Right forelimb (tissue), 1 donor: Measurements from ENCODE around the gene MBLAC2.

ENCODE experiments used
- DNase-seq: peaks from one replicate; pipeline ENCODE4 v3.0.0-alpha.2; 2018

Gene MBLAC2

GRCh38 chr5:90474235-90475107 is at the start of gene MBLAC2, which contains the start of gene POLR3G:
MBLAC2 (minus strand) TSS chr5:90474771; CDS start chr5:90474292, 479 bp downstream.
POLR3G (plus strand) TSS chr5:90474864; CDS start chr5:90485568, 10,704 bp downstream.
- DNase-seq: peak; percentile 95

GRCh38 chr5:90519081-90519480 is 44.5 kb upstream of the MBLAC2 start:
- no peak for DNase-seq

GRCh38 chr5:90518661-90519060 is 44.1 kb upstream of the MBLAC2 start:
- DNase-seq: no peak

- DNase-seq: no peak
Observed at GRCh38 chr5:90514520-90514919, 39.9 kb upstream of the MBLAC2 start.

GRCh38 chr5:90510438-90510837 is 35.9 kb upstream of the MBLAC2 start:
- no peak for DNase-seq

- no peak for DNase-seq
Observed at GRCh38 chr5:90506221-90506620, 31.6 kb upstream of the MBLAC2 start.

GRCh38 chr5:90504743-90505142 is 30.2 kb upstream of the MBLAC2 start:
- DNase-seq: no peak

- DNase-seq: no peak
Observed at GRCh38 chr5:90503596-90503995, 29.0 kb upstream of the MBLAC2 start.

- no peak for DNase-seq
Observed at GRCh38 chr5:90495146-90495545, 20.6 kb upstream of the MBLAC2 start.

- no peak for DNase-seq
Observed at GRCh38 chr5:90494043-90494442, 19.5 kb upstream of the MBLAC2 start.

- DNase-seq: no peak
Observed at GRCh38 chr5:90488791-90489190, 14.2 kb upstream of the MBLAC2 start.

GRCh38 chr5:90484540-90484939 is 10.0 kb upstream of the MBLAC2 start:
- DNase-seq: no peak

GRCh38 chr5:90483206-90483605 is 8.6 kb upstream of the MBLAC2 start:
- DNase-seq: no peak

GRCh38 chr5:90480699-90481098 is 6.1 kb upstream of the MBLAC2 start:
- DNase-seq: no peak

- no peak for DNase-seq
Observed at GRCh38 chr5:90479611-90480385, 5.2 kb upstream of the MBLAC2 start.

- no peak for DNase-seq
Observed at GRCh38 chr5:90477621-90478215, 3.1 kb upstream of the MBLAC2 start.

GRCh38 chr5:90477073-90477472 is 2.5 kb upstream of the MBLAC2 start:
- no peak for DNase-seq

- no peak for DNase-seq
Observed at GRCh38 chr5:90476391-90476790, 1.8 kb upstream of the MBLAC2 start.

GRCh38 chr5:90475436-90475980 is 937 bp upstream of the MBLAC2 start:
- DNase-seq: no peak

GRCh38 chr5:90473396-90474234 is 956 bp downstream of the MBLAC2 start:
- peak; percentile 45 for DNase-seq

- no peak for DNase-seq
Observed at GRCh38 chr5:90472783-90473395, 1.7 kb downstream of the MBLAC2 start.

- DNase-seq: no peak
Observed at GRCh38 chr5:90461288-90461687, 13.3 kb downstream of the MBLAC2 start.
